NT2/D1 (cell line): ENCODE data around the gene LILRB4.
"Not testable (repeated sequence)": the region's sequence is repeated elsewhere in the genome, so short reads cannot be mapped to it uniquely, and the experiment has no call there.

Experiments
- DNase-seq: peaks from one replicate; pipeline ENCODE4 v3.0.0-alpha.2; 2011; ENCODE audit warnings: low read depth, low spot score
- H3K27me3 ChIP-seq: 2 replicates; pipeline ENCODE4 v1.6.0; 2011; ENCODE audit warnings: mild to moderate bottlenecking; ENCODE audit not compliant: insufficient read length, insufficient read depth
- H3K36me3 ChIP-seq: 2 replicates; pipeline ENCODE4 v1.6.1; 2011; ENCODE audit warnings: mild to moderate bottlenecking, low read length, mixed read lengths; ENCODE audit not compliant: insufficient read depth, insufficient read length
- H3K4me1 ChIP-seq: 2 replicates; pipeline ENCODE4 v1.5.1; 2011; ENCODE audit not compliant: insufficient read depth, insufficient read length
- H3K4me3 ChIP-seq: 2 replicates; pipeline ENCODE4 v1.5.1; 2011; ENCODE audit warnings: low read depth; ENCODE audit not compliant: insufficient read length
- H3K9ac ChIP-seq: 2 replicates; pipeline ENCODE4 v1.6.0; 2011; ENCODE audit warnings: low read depth; ENCODE audit not compliant: insufficient read length
- H3K9me3 ChIP-seq: 2 replicates; pipeline ENCODE4 v1.5.1; 2011; ENCODE audit warnings: mild to moderate bottlenecking, low read length; ENCODE audit not compliant: insufficient read depth
- SUZ12 ChIP-seq: IDR thresholded peaks from 2 replicates; pipeline ENCODE4 v1.6.1; 2011; ENCODE audit not compliant: insufficient read length, insufficient read depth; ENCODE audit errors: extremely low read depth
- YY1 ChIP-seq: IDR thresholded peaks from 2 replicates; pipeline ENCODE4 v1.6.1; 2011; ENCODE audit not compliant: insufficient read length, insufficient read depth
- ZNF274 ChIP-seq: IDR thresholded peaks from 2 replicates; pipeline ENCODE4 v1.6.1; 2011; ENCODE audit warnings: mild to moderate bottlenecking, low read depth, low read length

Gene LILRB4

GRCh38 chr19:54704928-54705327 is 42.1 kb downstream of the LILRB4 start:
- H3K4me3 ChIP-seq, result no peak overlapping the region
- H3K9me3 ChIP-seq, result peaks cover 30% of the 10 kb centered on the region; the same call in 1 of the 2 replicates
- H3K27me3 ChIP-seq, result peaks cover 14% of the 10 kb centered on the region
- TF ChIP-seq SUZ12, result no peak
- TF ChIP-seq ZNF274, result no peak
- TF ChIP-seq YY1, result no peak
- DNase-seq, result no peak
- H3K9ac ChIP-seq, result no peak overlapping the region
- H3K36me3 ChIP-seq, result no peaks in the 10 kb centered on the region
- H3K4me1 ChIP-seq, result no peaks in the 10 kb centered on the region

- no peak for DNase-seq
- Histone ChIP-seq H3K36me3 (no peaks in the 10 kb centered on the region), H3K27me3 (peaks cover 6% of the 10 kb centered on the region), H3K4me1 (no peaks in the 10 kb centered on the region), H3K4me3 (no peak overlapping the region), H3K9ac (no peak overlapping the region), H3K9me3 (peaks cover 27% of the 10 kb centered on the region; the same call in 1 of the 2 replicates)
- TF ChIP-seq SUZ12 (no peak), YY1 (no peak), ZNF274 (no peak)
These were observed 45.2 kb downstream of the LILRB4 start for GRCh38 chr19:54707962-54708361.

- no peak for TF ChIP-seq ZNF274
- no peak for TF ChIP-seq YY1
- Histone ChIP-seq H3K4me3 (no peak overlapping the region), H3K4me1 (no peaks in the 10 kb centered on the region), H3K9me3 (peaks cover 19% of the 10 kb centered on the region; the same call in 1 of the 2 replicates), H3K27me3 (peaks cover 4% of the 10 kb centered on the region), H3K9ac (no peak overlapping the region), H3K36me3 (no peaks in the 10 kb centered on the region)
- no peak for DNase-seq
These were observed 46.0 kb downstream of the LILRB4 start for GRCh38 chr19:54708781-54709180.

DNA sequence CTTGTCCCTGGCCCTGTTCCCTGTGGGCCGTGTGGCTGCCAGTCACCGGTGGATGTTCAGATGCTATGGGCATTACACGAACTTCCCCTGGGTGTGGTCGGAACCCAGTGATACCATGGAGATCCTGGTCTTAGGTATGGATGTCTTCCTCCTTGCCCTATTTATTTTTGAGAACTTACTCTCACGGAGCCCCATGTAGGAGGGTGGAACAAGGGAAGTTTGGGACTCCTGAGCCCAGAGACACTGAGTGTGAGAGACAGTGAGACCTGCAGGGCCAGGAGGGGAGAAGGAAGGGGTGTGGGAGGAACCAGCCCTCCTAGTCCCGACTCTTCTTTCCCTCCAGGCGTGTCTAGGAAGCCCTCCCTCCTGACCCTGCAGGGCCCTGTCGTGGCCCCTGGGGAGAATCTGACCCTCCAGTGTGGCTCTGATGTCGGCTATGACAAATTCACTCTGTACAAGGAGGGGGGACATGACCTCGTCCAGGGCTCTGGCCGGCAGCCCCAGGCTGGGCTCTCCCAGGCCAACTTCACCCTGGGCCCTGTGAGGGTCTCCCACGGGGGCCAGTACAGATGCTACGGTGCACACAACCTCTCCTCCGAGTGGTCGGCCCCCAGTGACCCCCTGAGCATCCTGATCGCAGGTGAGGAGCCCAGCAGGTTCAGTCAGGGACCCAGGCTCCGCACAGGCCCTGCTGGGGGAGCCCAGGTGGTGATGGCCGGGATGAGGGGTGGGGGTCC is 46.6 kb downstream of the LILRB4 start:
- Histone ChIP-seq H3K9me3 (peaks cover 13% of the 10 kb centered on the region; the same call in 1 of the 2 replicates), H3K9ac (no peak overlapping the region), H3K4me1 (no peaks in the 10 kb centered on the region), H3K36me3 (no peaks in the 10 kb centered on the region), H3K4me3 (no peak overlapping the region), H3K27me3 (peaks cover 4% of the 10 kb centered on the region)
- TF ChIP-seq SUZ12, result no peak
- TF ChIP-seq YY1, result no peak
- no peak for TF ChIP-seq ZNF274
- DNase-seq, result no peak

DNA sequence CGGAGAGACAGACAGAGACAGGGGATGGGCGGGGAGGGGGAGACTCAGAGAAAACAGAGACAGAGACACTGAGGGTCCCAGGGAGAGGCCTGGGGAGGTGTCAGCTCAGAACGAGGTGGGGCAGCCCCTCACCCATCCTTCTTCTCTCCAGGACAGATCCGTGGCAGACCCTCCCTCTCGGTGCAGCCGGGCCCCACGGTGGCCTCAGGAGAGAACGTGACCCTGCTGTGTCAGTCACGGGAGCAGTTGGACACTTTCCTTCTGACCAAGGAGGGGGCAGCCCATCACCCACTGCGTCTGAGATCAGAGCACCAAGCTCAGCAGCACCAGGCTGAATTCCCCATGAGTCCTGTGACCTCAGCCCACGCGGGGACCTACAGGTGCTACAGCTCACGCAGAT is 47.2 kb downstream of the LILRB4 start:
- not testable (repeated sequence) for H3K27me3 ChIP-seq, H3K4me1 ChIP-seq, DNase-seq, H3K36me3 ChIP-seq, H3K9ac ChIP-seq, H3K9me3 ChIP-seq, H3K4me3 ChIP-seq
